Muscle layer of duodenum (tissue), 2 donors: ENCODE results near the gene DNAH6.

Source experiments
- H3K27ac ChIP-seq: one replicate; pipeline ENCODE4 v1.7.0; 2013; ENCODE audit warnings: mild to moderate bottlenecking, low read length
- H3K27me3 ChIP-seq: one replicate; pipeline ENCODE4 v1.7.0; 2013; ENCODE audit warnings: low read depth, mild to moderate bottlenecking, control low read depth, low read length
- H3K36me3 ChIP-seq, 2 donors: one replicate each; pipeline ENCODE4 v1.7.0; 2013; ENCODE audit warnings: low read length in 2 of 2, control low read depth in 1 of 2, mild to moderate bottlenecking in 1 of 2; ENCODE audit not compliant: insufficient read depth in 2 of 2, control insufficient read depth in 1 of 2
- H3K4me1 ChIP-seq, 2 donors: one replicate each; pipeline ENCODE4 v1.7.0; 2013; ENCODE audit warnings: low read length in 2 of 2, mild to moderate bottlenecking in 2 of 2, control low read depth in 1 of 2, moderate library complexity in 1 of 2; ENCODE audit not compliant: insufficient read depth in 2 of 2, control insufficient read depth in 1 of 2
- H3K4me3 ChIP-seq, 2 donors: one replicate each; pipeline ENCODE4 v1.7.0; 2013; ENCODE audit warnings: low read length in 2 of 2, low read depth in 1 of 2, mild to moderate bottlenecking in 1 of 2
- H3K9me3 ChIP-seq, 2 donors: one replicate each; pipeline ENCODE4 v1.7.0; 2013; ENCODE audit warnings: low read length in 2 of 2, control low read depth in 1 of 2, mild to moderate bottlenecking in 1 of 2; ENCODE audit not compliant: control insufficient read depth in 1 of 2
- donor health status: healthy.

Gene DNAH6

GRCh38 chr2:84827978-84828575, 311.8 kb downstream of the DNAH6 start:
- H3K27ac ChIP-seq = no peak overlapping the region

GRCh38 chr2:84829693-84830092, 313.4 kb downstream of the DNAH6 start:
- Histone ChIP-seq H3K9me3 (no peaks in the 10 kb centered on the region), H3K27ac (no peak overlapping the region), H3K4me1 (no peaks in the 10 kb centered on the region), H3K4me3 (no peak overlapping the region), H3K36me3 (no peaks in the 10 kb centered on the region), H3K27me3 (no peaks in the 10 kb centered on the region)

More at GRCh38 chr2:84827978-84828575, 311.8 kb downstream of the DNAH6 start:
- no peaks in the 10 kb centered on the region for H3K36me3 ChIP-seq
- no peak overlapping the region for H3K4me3 ChIP-seq
- no peaks in the 10 kb centered on the region for H3K27me3 ChIP-seq
- no peaks in the 10 kb centered on the region for H3K4me1 ChIP-seq
- H3K9me3 ChIP-seq = no peaks in the 10 kb centered on the region

GRCh38 chr2:84830095-84830494, 313.8 kb downstream of the DNAH6 start:
- Histone ChIP-seq H3K27me3 (no peaks in the 10 kb centered on the region), H3K9me3 (no peaks in the 10 kb centered on the region), H3K4me3 (no peak overlapping the region)

GRCh38 chr2:84830758-84831500, 314.6 kb downstream of the DNAH6 start:
- Histone ChIP-seq H3K4me3 (no peak overlapping the region), H3K27ac (no peak overlapping the region), H3K4me1 (no peaks in the 10 kb centered on the region), H3K36me3 (no peaks in the 10 kb centered on the region), H3K27me3 (no peaks in the 10 kb centered on the region), H3K9me3 (peaks cover 0 to 5% of the 10 kb centered on the region in 2 donors)

More at GRCh38 chr2:84830095-84830494, 313.8 kb downstream of the DNAH6 start:
- H3K4me1 ChIP-seq = no peaks in the 10 kb centered on the region
- H3K27ac ChIP-seq = no peak overlapping the region
- H3K36me3 ChIP-seq = no peaks in the 10 kb centered on the region

- Histone ChIP-seq H3K27ac (no peak overlapping the region), H3K36me3 (no peaks in the 10 kb centered on the region), H3K4me1 (no peaks in the 10 kb centered on the region), H3K4me3 (no peak overlapping the region), H3K27me3 (no peaks in the 10 kb centered on the region), H3K9me3 (peaks cover 0 to 5% of the 10 kb centered on the region in 2 donors)
Observed at GRCh38 chr2:84832772-84833461, 316.6 kb downstream of the DNAH6 start.

GRCh38 chr2:84833481-84834150, 317.3 kb downstream of the DNAH6 start:
- no peaks in the 10 kb centered on the region for H3K4me1 ChIP-seq
- no peak overlapping the region for H3K27ac ChIP-seq
- no peaks in the 10 kb centered on the region for H3K27me3 ChIP-seq
- peaks cover 0 to 5% of the 10 kb centered on the region in 2 donors for H3K9me3 ChIP-seq
- no peak overlapping the region for H3K4me3 ChIP-seq
- H3K36me3 ChIP-seq = no peaks in the 10 kb centered on the region

GRCh38 chr2:84836215-84836614, 319.9 kb downstream of the DNAH6 start:
- Histone ChIP-seq H3K4me3 (no peak overlapping the region), H3K9me3 (peaks cover 0 to 5% of the 10 kb centered on the region in 2 donors), H3K27ac (no peak overlapping the region), H3K27me3 (no peaks in the 10 kb centered on the region), H3K4me1 (no peaks in the 10 kb centered on the region), H3K36me3 (no peaks in the 10 kb centered on the region)

GRCh38 chr2:84838434-84839145, 322.3 kb downstream of the DNAH6 start:
- Histone ChIP-seq H3K4me1 (no peaks in the 10 kb centered on the region), H3K36me3 (no peaks in the 10 kb centered on the region), H3K27ac (no peak overlapping the region), H3K27me3 (no peaks in the 10 kb centered on the region), H3K9me3 (peaks cover 0 to 5% of the 10 kb centered on the region in 2 donors), H3K4me3 (no peak overlapping the region)

- no peak overlapping the region for H3K4me3 ChIP-seq
- no peaks in the 10 kb centered on the region for H3K27me3 ChIP-seq
- peaks cover 0 to 5% of the 10 kb centered on the region in 2 donors for H3K9me3 ChIP-seq
- H3K27ac ChIP-seq = no peak overlapping the region
- no peaks in the 10 kb centered on the region for H3K4me1 ChIP-seq
- H3K36me3 ChIP-seq = no peaks in the 10 kb centered on the region
Observed at GRCh38 chr2:84839851-84840250, 323.6 kb downstream of the DNAH6 start.

GRCh38 chr2:84840306-84840705, 324.0 kb downstream of the DNAH6 start:
- Histone ChIP-seq H3K9me3 (peaks cover 0 to 5% of the 10 kb centered on the region in 2 donors), H3K27me3 (no peaks in the 10 kb centered on the region), H3K27ac (no peak overlapping the region), H3K4me1 (no peaks in the 10 kb centered on the region), H3K36me3 (no peaks in the 10 kb centered on the region), H3K4me3 (no peak overlapping the region)
